C1 segment of cervical spinal cord (tissue), 14 donors: ENCODE results near the gene IRX2.

Experiments
- DNase-seq, 14 donors: peaks; one replicate each; lab custom pipeline; 2025; lab: John Stamatoyannopoulos, UW

IRX2 gene

GRCh38 chr5:2718115-2718514, 33.4 kb downstream of the IRX2 start:
- DNase-seq, result no peak

GRCh38 chr5:2715856-2716255, 35.6 kb downstream of the IRX2 start:
- no peak for DNase-seq

- no peak for DNase-seq
Observed at GRCh38 chr5:2714805-2715204, 36.7 kb downstream of the IRX2 start.

- no peak for DNase-seq
Observed at GRCh38 chr5:2714026-2714425, 37.5 kb downstream of the IRX2 start.

- DNase-seq, result no peak
Observed at GRCh38 chr5:2711446-2712425, 39.7 kb downstream of the IRX2 start.

- no peak for DNase-seq
Observed at GRCh38 chr5:2710910-2711309, 40.6 kb downstream of the IRX2 start.

GRCh38 chr5:2709976-2710689, 41.3 kb downstream of the IRX2 start:
- no peak for DNase-seq

GRCh38 chr5:2708751-2709150, 42.7 kb downstream of the IRX2 start:
- no peak for DNase-seq

GRCh38 chr5:2708132-2708531, 43.3 kb downstream of the IRX2 start:
- no peak for DNase-seq

- no peak for DNase-seq
Observed at GRCh38 chr5:2705861-2706260, 45.6 kb downstream of the IRX2 start.

- no peak for DNase-seq
Observed at GRCh38 chr5:2704806-2705645, 46.5 kb downstream of the IRX2 start.

- no peak for DNase-seq
Observed at GRCh38 chr5:2704111-2704510, 47.4 kb downstream of the IRX2 start.

- DNase-seq, result no peak
Observed at GRCh38 chr5:2703615-2704014, 47.9 kb downstream of the IRX2 start.

- no peak for DNase-seq
Observed at GRCh38 chr5:2703041-2703440, 48.4 kb downstream of the IRX2 start.

- no peak for DNase-seq
Observed at GRCh38 chr5:2702096-2702879, 49.2 kb downstream of the IRX2 start.

GRCh38 chr5:2701592-2701991, 49.9 kb downstream of the IRX2 start:
- DNase-seq, result no peak

GRCh38 chr5:2700876-2701275, 50.6 kb downstream of the IRX2 start:
- DNase-seq, result no peak

GRCh38 chr5:2699686-2700085, 51.8 kb downstream of the IRX2 start:
- DNase-seq, result no peak

- no peak for DNase-seq
Observed at GRCh38 chr5:2699231-2699630, 52.2 kb downstream of the IRX2 start.

GRCh38 chr5:2698581-2698980, 52.9 kb downstream of the IRX2 start:
- DNase-seq, result no peak
